ENCODE measurements around the gene NRP1.

Gene NRP1

GRCh38 chr10:33215154-33215553, 119.3 kb downstream of the NRP1 start:
- ChIA-PET CTCF (interaction anchor here (1.0 kb wide), 1 partner anchor 12 kb away, joined by 3 read pairs; no protein-coding TSS in a partner anchor), POLR2A (no interaction called here)
- no peak for TF ChIP-seq CTCF (IDR thresholded peaks at IDR 0.05; ENCODE audit: control extremely low read depth, extremely low read depth, low read depth, missing control alignments)
- no peak for DNase-seq (ENCODE audit: extremely low spot score)

- TF ChIP-seq CTCF (IDR thresholded peaks at IDR 0.05; ENCODE audit: control extremely low read depth, extremely low read depth, low read depth, missing control alignments): no peak
- CTCF ChIA-PET: no interaction called here
- POLR2A ChIA-PET: no interaction called here
- DNase-seq (ENCODE audit: extremely low spot score): no peak
Measured at GRCh38 chr10:33214174-33214573, 120.3 kb downstream of the NRP1 start.

GRCh38 chr10:33212061-33212748, 122.3 kb downstream of the NRP1 start:
- no peak for DNase-seq (ENCODE audit: extremely low spot score)
- no peak for TF ChIP-seq CTCF (IDR thresholded peaks at IDR 0.05; ENCODE audit: control extremely low read depth, extremely low read depth, low read depth, missing control alignments)
- ChIA-PET POLR2A (no interaction called here), CTCF (no interaction called here)

- ChIA-PET CTCF (interaction anchor here (1.2 kb wide), 1 partner anchor 18 kb away, joined by 4 read pairs; no protein-coding TSS in a partner anchor), POLR2A (no interaction called here)
- DNase-seq (ENCODE audit: extremely low spot score): no peak
- no peak for TF ChIP-seq CTCF (IDR thresholded peaks at IDR 0.05; ENCODE audit: control extremely low read depth, extremely low read depth, low read depth, missing control alignments)
Measured at GRCh38 chr10:33211106-33211878, 123.2 kb downstream of the NRP1 start.

GRCh38 chr10:33209802-33210201, 124.7 kb downstream of the NRP1 start:
- DNase-seq (ENCODE audit: extremely low spot score): no peak
- ChIA-PET POLR2A (no interaction called here), CTCF (no interaction called here)
- no peak for TF ChIP-seq CTCF (IDR thresholded peaks at IDR 0.05; ENCODE audit: control extremely low read depth, extremely low read depth, low read depth, missing control alignments)

GRCh38 chr10:33208166-33208565, 126.3 kb downstream of the NRP1 start:
- CTCF ChIA-PET: interaction anchor here (1.5 kb wide), 1 partner anchor 15 kb away, joined by 5 read pairs; no protein-coding TSS in a partner anchor
- no peak for DNase-seq (ENCODE audit: extremely low spot score)

More at GRCh38 chr10:33208166-33208565, 126.3 kb downstream of the NRP1 start:
- TF ChIP-seq CTCF (IDR thresholded peaks at IDR 0.05; ENCODE audit: control extremely low read depth, extremely low read depth, low read depth, missing control alignments): no peak
- POLR2A ChIA-PET: interaction anchor here (0.6 kb wide), 1 partner anchor 1200 kb away, joined by 6 read pairs; no protein-coding TSS in a partner anchor

Data from GM10248 (cell line).